Mesenchymal stem cell (in vitro differentiated cells and primary cell): ENCODE measurements around the gene CHEK2.
"Not testable (repeated sequence)": the region's sequence is repeated elsewhere in the genome, so short reads cannot be mapped to it uniquely, and the experiment has no call there.

ENCODE experiments used
- DNase-seq: peaks from one replicate; pipeline ENCODE4 v3.0.0-alpha.2; 2013
- H2AFZ ChIP-seq: one replicate; pipeline ENCODE4 v1.6.1; 2013; ENCODE audit warnings: low read depth, mild to moderate bottlenecking, control low read depth, inconsistent platforms, low read length, moderate library complexity
- H2AK5ac ChIP-seq: 2 replicates; pipeline ENCODE4 v1.6.1; 2013; ENCODE audit warnings: low read length, moderate library complexity, mild to moderate bottlenecking, inconsistent platforms; ENCODE audit not compliant: severe bottlenecking
- H2BK120ac ChIP-seq: one replicate; pipeline ENCODE4 v1.6.1; 2013; ENCODE audit warnings: low read depth, mild to moderate bottlenecking, inconsistent platforms, low read length, moderate library complexity
- H2BK12ac ChIP-seq, 2 experiments: one replicate each; pipeline ENCODE4 v1.6.1; 2013; ENCODE audit warnings: inconsistent platforms in 2 of 2, low read length in 2 of 2, mild to moderate bottlenecking in 2 of 2, moderate library complexity in 2 of 2, control low read depth in 1 of 2
- H2BK15ac ChIP-seq: one replicate; pipeline ENCODE4 v1.6.1; 2013; ENCODE audit warnings: mild to moderate bottlenecking, low read depth, inconsistent platforms; ENCODE audit not compliant: poor library complexity, severe bottlenecking
- H2BK5ac ChIP-seq: 2 replicates; pipeline ENCODE4 v1.6.1; 2013; ENCODE audit warnings: low read depth, mild to moderate bottlenecking, low read length, control low read depth, inconsistent platforms; ENCODE audit not compliant: poor library complexity, severe bottlenecking
- H3K14ac ChIP-seq, 2 experiments: one replicate each; pipeline ENCODE4 v1.6.1; 2013; ENCODE audit warnings: inconsistent platforms in 2 of 2, low read length in 2 of 2, control low read depth in 1 of 2, mild to moderate bottlenecking in 1 of 2, moderate library complexity in 1 of 2
- H3K18ac ChIP-seq, 2 experiments: one replicate each; pipeline ENCODE4 v1.6.1; 2013; ENCODE audit warnings: inconsistent platforms in 2 of 2, low read length in 2 of 2, control low read depth in 1 of 2, low read depth in 1 of 2, mild to moderate bottlenecking in 1 of 2
- H3K23ac ChIP-seq, 2 experiments: one replicate each; pipeline ENCODE4 v1.6.1; 2013; ENCODE audit warnings: inconsistent platforms in 2 of 2, low read length in 2 of 2, mild to moderate bottlenecking in 2 of 2, moderate library complexity in 2 of 2, control low read depth in 1 of 2
- H3K27ac ChIP-seq: 2 replicates; pipeline ENCODE4 v1.5.1; 2013; ENCODE audit warnings: mild to moderate bottlenecking, moderate library complexity, low read length, control low read depth, inconsistent platforms; ENCODE audit not compliant: poor library complexity, severe bottlenecking
- H3K27me3 ChIP-seq, 2 experiments: 2 replicates each; pipeline versions ENCODE4 v1.6.1 to v1.7.0; 2013; ENCODE audit warnings: low read length in 2 of 2, mild to moderate bottlenecking in 2 of 2, moderate library complexity in 2 of 2, control low read depth in 1 of 2, inconsistent platforms in 1 of 2; ENCODE audit not compliant: control insufficient read depth in 1 of 2, insufficient read depth in 1 of 2
- H3K36me3 ChIP-seq, 2 experiments: 2 replicates each; pipeline versions ENCODE4 v1.6.1 to v1.7.0; 2013; ENCODE audit warnings: low read length in 2 of 2, control low read depth in 1 of 2, inconsistent platforms in 1 of 2, low read depth in 1 of 2, mild to moderate bottlenecking in 1 of 2; ENCODE audit not compliant: insufficient read depth in 2 of 2, control insufficient read depth in 1 of 2
- H3K4ac ChIP-seq, 2 experiments: one replicate each; pipeline ENCODE4 v1.6.1; 2013; ENCODE audit warnings: inconsistent platforms in 2 of 2, low read length in 2 of 2, mild to moderate bottlenecking in 2 of 2, moderate library complexity in 2 of 2, control low read depth in 1 of 2, low read depth in 1 of 2
- H3K4me1 ChIP-seq: 2 replicates; pipeline ENCODE4 v1.6.1; 2013; ENCODE audit warnings: low read depth, low read length, control low read depth; ENCODE audit not compliant: control insufficient read depth, insufficient read depth
- H3K4me2 ChIP-seq: 2 replicates; pipeline ENCODE4 v1.6.1; 2013; ENCODE audit warnings: low read length, mild to moderate bottlenecking, inconsistent platforms; ENCODE audit not compliant: poor library complexity, severe bottlenecking
- H3K4me3 ChIP-seq, 2 experiments: 2 replicates each; pipeline versions ENCODE4 v1.5.1 to v1.7.0; 2013; ENCODE audit warnings: low read length in 2 of 2, mild to moderate bottlenecking in 2 of 2, control low read depth in 1 of 2, low read depth in 1 of 2; ENCODE audit not compliant: insufficient read depth in 1 of 2
- H3K79me1 ChIP-seq: replicated peaks from 2 replicates; pipeline ENCODE4 v1.6.1; 2013; ENCODE audit warnings: mild to moderate bottlenecking, control low read depth, low read length, inconsistent platforms; ENCODE audit not compliant: poor library complexity, severe bottlenecking
- H3K9ac ChIP-seq: 2 replicates; pipeline ENCODE4 v1.7.0; 2013; ENCODE audit warnings: mild to moderate bottlenecking, low read length, moderate library complexity
- H3K9me3 ChIP-seq: 2 replicates; pipeline ENCODE4 v1.7.0; 2013; ENCODE audit warnings: mild to moderate bottlenecking, low read length; ENCODE audit not compliant: control insufficient read depth
- H4K8ac ChIP-seq: one replicate; pipeline ENCODE4 v1.6.1; 2013; ENCODE audit warnings: inconsistent platforms, mild to moderate bottlenecking, low read length, moderate library complexity
- H4K91ac ChIP-seq: one replicate; pipeline ENCODE4 v1.6.1; 2013; ENCODE audit warnings: mild to moderate bottlenecking, low read length, inconsistent platforms
- WGBS: methylation state at CpG from one replicate; pipeline ENCODE4 v1.1.7; 2013; ENCODE audit warnings: mixed read lengths; 5-methylcytosine and 5-hydroxymethylcytosine counted together

CHEK2 gene

GRCh38 chr22:28663569-28663942, 78.1 kb downstream of the CHEK2 start:
- H3K36me3 ChIP-seq, result not testable (repeated sequence)
- WGBS, result no CpG with 5 or more reads among the region's 13 CpGs

DNA sequence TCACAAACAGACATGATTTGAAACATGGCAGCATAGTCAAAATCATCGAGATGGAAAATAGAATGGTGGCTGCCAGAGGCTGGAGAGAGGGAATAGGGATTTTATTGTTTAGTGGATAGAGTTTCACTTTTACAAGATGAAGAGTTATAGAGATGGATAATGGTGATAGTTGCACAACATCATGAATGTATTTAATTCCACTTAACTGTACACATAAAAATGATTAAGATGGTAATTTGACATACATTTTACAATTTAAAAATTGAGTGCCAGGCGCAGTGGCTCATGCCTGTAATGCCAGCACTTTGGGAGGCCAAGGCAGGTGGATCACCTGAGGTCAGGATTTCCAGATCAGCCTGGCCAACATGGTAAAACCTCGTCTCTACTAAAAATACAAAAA, 83.2 kb downstream of the CHEK2 start:
- H2AFZ ChIP-seq, result no peak overlapping the region
- no peaks in the 10 kb centered on the region for H3K4me1 ChIP-seq
- H4K91ac ChIP-seq, result no peak overlapping the region
- no peak overlapping the region for H3K4ac ChIP-seq
- H3K18ac ChIP-seq, result no peak overlapping the region
- H2AK5ac ChIP-seq, result no peak overlapping the region
- no peak overlapping the region for H3K4me2 ChIP-seq
- H2BK5ac ChIP-seq, result no peak overlapping the region
- no peak overlapping the region for H2BK120ac ChIP-seq
- no peak overlapping the region for H3K23ac ChIP-seq
- H3K36me3 ChIP-seq, result peaks cover 0 to 4% of the 10 kb centered on the region in 2 experiments
- H3K27ac ChIP-seq, result no peak overlapping the region
- H3K4me3 ChIP-seq, result no peak overlapping the region
- peaks cover 13% of the 10 kb centered on the region for H3K79me1 ChIP-seq
- DNase-seq, result no peak
- no peaks in the 10 kb centered on the region for H3K27me3 ChIP-seq
- no peak overlapping the region for H3K14ac ChIP-seq
- 96% methylated on average over 2 of the region's 3 CpGs for WGBS
- no peaks in the 10 kb centered on the region for H3K9me3 ChIP-seq
- no peak overlapping the region for H2BK12ac ChIP-seq
- H2BK15ac ChIP-seq, result no peak overlapping the region
- no peak overlapping the region for H3K9ac ChIP-seq
- H4K8ac ChIP-seq, result no peak overlapping the region

More at GRCh38 chr22:28663569-28663942, 78.1 kb downstream of the CHEK2 start:
- H2BK120ac ChIP-seq, H2AK5ac ChIP-seq, H3K4me1 ChIP-seq, H4K91ac ChIP-seq, H3K14ac ChIP-seq, DNase-seq, H3K9me3 ChIP-seq, H2BK15ac ChIP-seq, H4K8ac ChIP-seq, H3K4ac ChIP-seq, H2BK12ac ChIP-seq, H3K27ac ChIP-seq, H2AFZ ChIP-seq, H3K9ac ChIP-seq, H3K18ac ChIP-seq, H3K4me2 ChIP-seq, H3K23ac ChIP-seq, H2BK5ac ChIP-seq, H3K4me3 ChIP-seq, H3K27me3 ChIP-seq: not testable (repeated sequence)
- peaks cover 13% of the 10 kb centered on the region for H3K79me1 ChIP-seq

- H3K14ac ChIP-seq, result no peak overlapping the region
- H3K4me3 ChIP-seq, result no peak overlapping the region
These were observed 85.4 kb downstream of the CHEK2 start for GRCh38 chr22:28656181-28656580.

DNA sequence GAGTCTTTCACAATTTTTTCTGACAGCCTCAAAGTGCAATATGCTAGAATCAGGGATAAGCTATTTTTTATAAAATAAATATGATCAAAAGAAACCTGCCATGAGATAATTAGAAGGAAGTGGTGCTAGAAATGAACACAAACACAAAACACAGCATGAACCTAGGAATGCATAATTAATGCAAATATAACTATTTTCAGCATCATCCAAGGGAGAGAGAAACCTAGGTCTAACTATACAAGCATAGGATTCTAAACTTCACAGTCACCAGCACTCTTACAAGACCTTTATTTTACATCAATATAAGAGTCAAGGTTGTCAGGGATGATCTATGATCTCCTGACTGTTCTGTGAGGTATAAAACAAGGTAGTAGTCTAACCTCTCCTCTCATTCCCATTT, 91.2 kb downstream of the CHEK2 start:
- Histone ChIP-seq H2BK15ac (no peak overlapping the region), H2AFZ (no peak overlapping the region)

More at GRCh38 chr22:28656181-28656580, 85.4 kb downstream of the CHEK2 start:
- Histone ChIP-seq H3K9me3 (peaks cover 3% of the 10 kb centered on the region), H2BK15ac (no peak overlapping the region), H3K4me1 (no peaks in the 10 kb centered on the region), H3K18ac (no peak overlapping the region), H3K23ac (no peak overlapping the region), H3K9ac (no peak overlapping the region), H4K91ac (no peak overlapping the region), H3K27me3 (no peaks in the 10 kb centered on the region), H2BK120ac (no peak overlapping the region), H4K8ac (no peak overlapping the region), H3K79me1 (peaks cover 9% of the 10 kb centered on the region), H2BK5ac (no peak overlapping the region), H2BK12ac (no peak overlapping the region), H3K4me2 (no peak overlapping the region), H3K4ac (no peak overlapping the region), H3K36me3 (peaks cover 0 to 7% of the 10 kb centered on the region in 2 experiments), H2AFZ (no peak overlapping the region), H2AK5ac (no peak overlapping the region), H3K27ac (no peak overlapping the region)
- DNase-seq, result no peak
- WGBS, result 31% methylated on average over 2 of the region's 3 CpGs

More for the DNA sequence above, 91.2 kb downstream of the CHEK2 start:
- Histone ChIP-seq H3K4me2 (no peak overlapping the region), H2BK12ac (no peak overlapping the region), H3K9ac (no peak overlapping the region), H4K91ac (no peak overlapping the region), H2AK5ac (no peak overlapping the region), H3K4ac (no peak overlapping the region), H3K27ac (no peak overlapping the region), H3K4me1 (no peaks in the 10 kb centered on the region), H2BK5ac (no peak overlapping the region), H3K4me3 (no peak overlapping the region), H3K27me3 (no peaks in the 10 kb centered on the region), H3K14ac (no peak overlapping the region), H4K8ac (no peak overlapping the region), H2BK120ac (no peak overlapping the region), H3K9me3 (peaks cover 3% of the 10 kb centered on the region), H3K36me3 (peaks cover 0 to 12% of the 10 kb centered on the region in 2 experiments), H3K23ac (no peak overlapping the region), H3K79me1 (peaks cover 6% of the 10 kb centered on the region), H3K18ac (no peak overlapping the region)
- no peak for DNase-seq
